HepG2 (cell line): ENCODE results near the gene ADAMTS18. TPM values are rescaled to one million over a fixed set of nuclear protein-coding genes. Genes with fewer than 3 reads are reported as not detected.

Source experiments
- ATAC-seq: fragments of 200-7000 bp; cut with Tn5 transposase; 3 replicates; pipeline ENCODE4 v1.9.1; 2020; ENCODE audit warnings: mild to moderate bottlenecking, moderate library complexity
- BruUV-seq: library from RNA; stranded (reverse); fragments of 400-500 nt; replicated peaks from 2 replicates; lab custom pipeline; 2021; lab: Mats Ljungman, UMichigan
- CTCF ChIA-PET: fragments of 300-600 bp; formaldehyde crosslinking; extraction: SDS; loops from one replicate; lab custom pipeline; 2021; ENCODE audit warnings: low total read pairs, inconsistent platforms, low intra/inter-chr PET ratio; lab: Yijun Ruan, JAX
- POLR2A ChIA-PET: fragments of 350-600 bp; sonication (Branson Sonifier 250); formaldehyde crosslinking; loops from one replicate; lab custom pipeline; 2020; ENCODE audit warnings: antibody characterized with exemption, inconsistent platforms; lab: Yijun Ruan, JAX
- DNase-seq: peaks from one replicate; pipeline ENCODE4 v3.0.0-alpha.2; 2015; ENCODE audit warnings: low spot score
- FAIRE-seq: peaks from 3 replicates; lab custom pipeline; 2011; peaks lifted over from hg19 to GRCh38; lab: Jason Lieb, UNC
- H2AFZ ChIP-seq: one replicate; pipeline ENCODE4 v1.6.1; 2011; ENCODE audit warnings: low read length, inconsistent platforms
- H3K27ac ChIP-seq: fragments of 300-600 bp; 3 replicates; pipeline ENCODE4 v1.8.0; 2011; ENCODE audit warnings: mixed run types, mild to moderate bottlenecking, mixed read lengths, low read length, inconsistent platforms; ENCODE audit not compliant: insufficient read depth; ENCODE audit errors: extremely low read length
- H3K27me3 ChIP-seq, 2 experiments: fragments of 200-600 bp in 1 of 2; 2 replicates in 1 of 2; 3 replicates in 1 of 2; pipeline versions ENCODE4 v1.6.0 to v1.8.0; 2011; ENCODE audit warnings: low read length in 2 of 2, mild to moderate bottlenecking in 2 of 2, moderate library complexity in 2 of 2, inconsistent platforms in 1 of 2; ENCODE audit not compliant: insufficient read depth in 2 of 2, control insufficient read depth in 1 of 2
- H3K36me3 ChIP-seq, 2 experiments: fragments of 200-600 bp in 1 of 2; replicated peaks in 1 of 2; 2 replicates in 1 of 2; 3 replicates in 1 of 2; pipeline versions ENCODE4 v1.5.1 to v1.8.0; 2011; ENCODE audit warnings: low read length in 2 of 2, inconsistent platforms in 1 of 2; ENCODE audit not compliant: insufficient read depth in 2 of 2, control insufficient read depth in 1 of 2
- H3K4me1 ChIP-seq: 2 replicates; pipeline ENCODE4 v1.5.1; 2012; ENCODE audit warnings: low read length, inconsistent platforms; ENCODE audit not compliant: insufficient read depth
- H3K4me2 ChIP-seq: 2 replicates; pipeline ENCODE4 v1.6.0; 2011; ENCODE audit warnings: low read depth, low read length, inconsistent platforms
- H3K4me3 ChIP-seq, 3 experiments: fragments of 200-600 bp in 1 of 3; sonication (generic), shearing (Covaris generic) in 1 of 3; replicated peaks in 1 of 3; 2 replicates each; pipeline ENCODE4 v1.5.1; 2011 to 2016; ENCODE audit warnings: low read length in 3 of 3, inconsistent platforms in 2 of 3, low read depth in 2 of 3, mild to moderate bottlenecking in 2 of 3, control low read depth in 1 of 3, mixed read lengths in 1 of 3; ENCODE audit not compliant: insufficient read depth in 1 of 3
- H3K79me2 ChIP-seq: one replicate; pipeline ENCODE4 v1.6.1; 2011; ENCODE audit warnings: low read length, inconsistent platforms; ENCODE audit not compliant: insufficient read depth
- H3K9ac ChIP-seq: 2 replicates; pipeline ENCODE4 v1.6.0; 2011; ENCODE audit warnings: mild to moderate bottlenecking, low read depth, low read length, inconsistent platforms; ENCODE audit not compliant: insufficient read depth
- H3K9me3 ChIP-seq: 2 replicates; pipeline ENCODE4 v1.5.1; 2012; ENCODE audit warnings: mild to moderate bottlenecking, low read length
- H4K20me1 ChIP-seq: 2 replicates; pipeline ENCODE4 v1.6.0; 2011; ENCODE audit warnings: inconsistent platforms, mild to moderate bottlenecking, low read length, moderate library complexity; ENCODE audit not compliant: insufficient read depth
- ADNP ChIP-seq: sonication (generic); formaldehyde crosslinking; IDR thresholded peaks from 2 replicates; pipeline ENCODE4 v1.4.0; 2020; ENCODE audit warnings: missing genetic modification reagents
- HMG20B ChIP-seq: conservative IDR thresholded peaks from 2 replicates; pipeline ENCODE4 v1.6.1; 2016; ENCODE audit warnings: missing genetic modification reagents, missing compliant biosample characterization
- MTF2 ChIP-seq: sonication (generic); formaldehyde crosslinking; IDR thresholded peaks from 2 replicates; pipeline ENCODE4 v1.5.0; 2020; ENCODE audit warnings: missing genetic modification reagents, borderline replicate concordance
- THYN1 ChIP-seq: sonication (generic); formaldehyde crosslinking; IDR thresholded peaks from 2 replicates; pipeline ENCODE4 v1.8.1; 2023; ENCODE audit warnings: low read depth, mild to moderate bottlenecking, moderate library complexity, missing genetic modification reagents, borderline replicate concordance
- ZNF337 ChIP-seq: sonication (generic); formaldehyde crosslinking; IDR thresholded peaks from 2 replicates; pipeline ENCODE4 v1.5.1; 2020; ENCODE audit warnings: missing genetic modification reagents, low read depth, mild to moderate bottlenecking, borderline replicate concordance
- ZNF496 ChIP-seq: sonication (generic); formaldehyde crosslinking; IDR thresholded peaks from 2 replicates; pipeline ENCODE4 v1.8.1; 2023; ENCODE audit warnings: mild to moderate bottlenecking, moderate library complexity, missing genetic modification reagents; ENCODE audit not compliant: insufficient replicate concordance
- WGBS: methylation state at CpG from one replicate; pipeline ENCODE4 v1.1.6; 2017; ENCODE audit warnings: low lambda C conversion rate; 5-methylcytosine and 5-hydroxymethylcytosine counted together
- in situ Hi-C: cut with HindIII; loops from 2 replicates; pipeline ENCODE4 v1.10.0; 2017; ENCODE audit warnings: low pct_unique_long_range_greater_than_20kb; ENCODE audit not compliant: extremely low pct_ligation_motif_present
- intact Hi-C: fragments of 100-400 bp; cut with micrococcal nuclease; formaldehyde crosslinking; loops from one replicate; pipeline ENCODE4 v1.10.0; 2022; ENCODE audit not compliant: unreplicated experiment
- polyA plus RNA-seq, 8 experiments: library from polyadenylated mRNA; depleted of rRNA in 3 of 8; stranded (reverse) in 7 of 8; unstranded in 1 of 8; fragments of >200 nt; fragmentation: Illumina TruSeq in 4 of 8; extraction: Trizol in 4 of 8; gene quantifications; 2 replicates each; pipeline versions ENCODE4 v1.2.1 to v1.2.3, GENCODE V29; 2011 to 2016; ENCODE audit warnings: low read depth in 4 of 8, missing spikeins in 1 of 8, mixed read lengths in 1 of 8; ENCODE audit not compliant: insufficient read depth in 1 of 8
- total RNA-seq, 5 experiments: library from RNA; depleted of rRNA; stranded (reverse); fragments of >200 nt; fragmentation: Illumina TruSeq; extraction: Trizol; gene quantifications; 2 replicates each; pipeline ENCODE4 v1.2.3, GENCODE V29; 2016; ENCODE audit warnings: low read depth in 1 of 5
- TF ChIP-seq, protein P1 (sequence below): sonication (generic); formaldehyde crosslinking; IDR thresholded peaks from 2 replicates; pipeline ENCODE4 v1.8.1; 2023; ENCODE audit warnings: mild to moderate bottlenecking, missing genetic modification reagents
- TF ChIP-seq, protein P2 (sequence below): sonication (generic); formaldehyde crosslinking; conservative IDR thresholded peaks from 2 replicates; pipeline ENCODE4 v1.8.0; 2022; ENCODE audit warnings: low read depth, missing genetic modification reagents

Gene ADAMTS18
- total and polyA plus RNA-seq, 2 of the 13 experiments (the other 11 are each of a cell fraction or from before 2014, with no cell fraction given), result 0.01 TPM; not detected in 1

DNA sequence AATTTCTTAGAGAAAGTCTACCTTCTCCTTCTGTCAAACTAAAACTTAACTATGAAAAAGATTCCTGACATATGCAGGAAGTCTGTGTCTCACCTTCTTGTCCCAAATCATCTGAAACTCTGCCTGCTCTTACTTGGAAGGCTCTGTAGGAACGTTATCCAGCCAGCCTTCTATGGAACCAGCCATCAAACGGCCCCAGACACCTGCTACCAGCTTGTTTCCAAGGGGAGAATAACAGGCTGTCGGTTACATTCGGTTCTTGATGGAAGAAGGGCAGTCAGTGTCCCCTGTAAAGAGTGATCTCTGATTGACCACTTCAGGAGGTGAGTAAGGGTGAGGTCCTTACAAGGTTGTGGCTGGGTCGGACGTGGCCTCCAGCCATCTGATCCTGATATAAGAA, 1.7 kb downstream of the ADAMTS18 start:
- no peaks in the 10 kb centered on the region for H3K4me1 ChIP-seq
- CTCF ChIA-PET, result no interaction called here
- intact Hi-C loops (no loop called here), in situ Hi-C loops (no loop called here)
- H3K79me2 ChIP-seq, result no peaks in the 10 kb centered on the region
- whole genome bisulfite sequencing, result 4% methylated on average over 6 of the region's 6 CpGs
- H3K36me3 ChIP-seq, result no peaks in the 10 kb centered on the region
- no peak for ATAC-seq
- POLR2A ChIA-PET, result no interaction called here
- H2AFZ ChIP-seq, result no peak overlapping the region
- H3K9me3 ChIP-seq, result no peaks in the 10 kb centered on the region
- no peaks in the 10 kb centered on the region for H4K20me1 ChIP-seq
- peaks cover 5 to 47% of the 10 kb centered on the region in 2 experiments; a peak in 4 of 5 replicates for H3K27me3 ChIP-seq
- no TSS peak for BruUV-seq
- H3K27ac ChIP-seq, result no peak overlapping the region
- no peak for DNase-seq
- no peak overlapping the region for H3K4me2 ChIP-seq
- H3K4me3 ChIP-seq, result no peak overlapping the region
- H3K9ac ChIP-seq, result no peak overlapping the region
- TF ChIP-seq ADNP (CRISPR knock-in tag) (no peak), MTF2 (CRISPR knock-in tag) (no peak), HMG20B (no peak), ZNF337 (CRISPR knock-in tag) (no peak), ZNF496 (CRISPR knock-in tag) (no peak), THYN1 (CRISPR knock-in tag) (no peak)
- TF ChIP-seq, protein P1, sequence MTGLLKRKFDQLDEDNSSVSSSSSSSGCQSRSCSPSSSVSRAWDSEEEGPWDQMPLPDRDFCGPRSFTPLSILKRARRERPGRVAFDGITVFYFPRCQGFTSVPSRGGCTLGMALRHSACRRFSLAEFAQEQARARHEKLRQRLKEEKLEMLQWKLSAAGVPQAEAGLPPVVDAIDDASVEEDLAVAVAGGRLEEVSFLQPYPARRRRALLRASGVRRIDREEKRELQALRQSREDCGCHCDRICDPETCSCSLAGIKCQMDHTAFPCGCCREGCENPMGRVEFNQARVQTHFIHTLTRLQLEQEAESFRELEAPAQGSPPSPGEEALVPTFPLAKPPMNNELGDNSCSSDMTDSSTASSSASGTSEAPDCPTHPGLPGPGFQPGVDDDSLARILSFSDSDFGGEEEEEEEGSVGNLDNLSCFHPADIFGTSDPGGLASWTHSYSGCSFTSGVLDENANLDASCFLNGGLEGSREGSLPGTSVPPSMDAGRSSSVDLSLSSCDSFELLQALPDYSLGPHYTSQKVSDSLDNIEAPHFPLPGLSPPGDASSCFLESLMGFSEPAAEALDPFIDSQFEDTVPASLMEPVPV (CRISPR knock-in tag), result no peak
- TF ChIP-seq, protein P2, sequence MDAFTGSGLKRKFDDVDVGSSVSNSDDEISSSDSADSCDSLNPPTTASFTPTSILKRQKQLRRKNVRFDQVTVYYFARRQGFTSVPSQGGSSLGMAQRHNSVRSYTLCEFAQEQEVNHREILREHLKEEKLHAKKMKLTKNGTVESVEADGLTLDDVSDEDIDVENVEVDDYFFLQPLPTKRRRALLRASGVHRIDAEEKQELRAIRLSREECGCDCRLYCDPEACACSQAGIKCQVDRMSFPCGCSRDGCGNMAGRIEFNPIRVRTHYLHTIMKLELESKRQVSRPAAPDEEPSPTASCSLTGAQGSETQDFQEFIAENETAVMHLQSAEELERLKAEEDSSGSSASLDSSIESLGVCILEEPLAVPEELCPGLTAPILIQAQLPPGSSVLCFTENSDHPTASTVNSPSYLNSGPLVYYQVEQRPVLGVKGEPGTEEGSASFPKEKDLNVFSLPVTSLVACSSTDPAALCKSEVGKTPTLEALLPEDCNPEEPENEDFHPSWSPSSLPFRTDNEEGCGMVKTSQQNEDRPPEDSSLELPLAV (CRISPR knock-in tag), result no peak
- TF ChIP-seq, all 625 proteins: peak for 0
- FAIRE-seq, result no peak
